SW 1271 (cell line): Measurements from ENCODE around the gene AMBRA1.

Experiments
- DNase-seq, 2 experiments: peaks; one replicate each; lab custom pipeline; 2025; lab: John Stamatoyannopoulos, UW

The AMBRA1 gene

DNA sequence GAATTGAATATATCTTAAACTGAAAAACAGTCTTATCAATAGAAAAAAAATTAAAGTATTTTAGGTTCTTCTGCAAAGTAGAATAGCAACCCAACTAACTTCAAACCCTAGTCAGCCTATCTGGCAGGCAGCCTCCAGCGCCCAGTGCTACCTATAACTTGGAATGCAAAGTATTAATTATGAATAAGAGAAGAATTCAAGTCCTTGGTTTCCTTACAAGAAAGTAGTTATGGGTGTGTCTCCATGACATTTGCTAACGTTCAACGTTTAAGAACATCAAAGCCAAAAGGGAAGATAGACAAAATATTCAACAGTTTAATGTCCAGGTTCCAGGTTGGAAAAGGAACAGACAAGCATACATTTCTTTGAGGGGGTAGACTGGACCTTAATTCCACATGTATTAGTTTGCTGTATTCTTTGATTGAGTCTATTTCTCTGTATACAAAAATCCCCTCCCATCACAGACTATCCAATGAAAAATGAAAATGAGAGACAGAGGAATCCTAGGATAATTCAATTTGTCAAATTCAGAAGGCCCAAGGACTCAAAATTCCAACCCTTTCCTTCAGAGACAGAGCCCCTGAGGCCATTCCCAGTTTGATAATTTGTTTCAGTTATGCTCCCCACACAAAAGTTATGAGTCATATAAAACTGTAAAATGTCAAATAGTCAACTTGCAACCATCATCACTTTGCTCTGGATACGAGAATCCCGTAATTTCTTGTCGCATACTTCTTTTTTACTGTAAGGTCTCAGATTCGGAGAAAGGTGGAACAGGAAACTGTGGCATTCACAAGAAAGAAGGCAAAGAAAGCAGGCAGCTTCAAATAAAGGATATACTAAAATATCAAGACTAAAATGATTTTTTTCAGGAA, 118.5 kb downstream of the AMBRA1 start:
- no peak for DNase-seq

DNA sequence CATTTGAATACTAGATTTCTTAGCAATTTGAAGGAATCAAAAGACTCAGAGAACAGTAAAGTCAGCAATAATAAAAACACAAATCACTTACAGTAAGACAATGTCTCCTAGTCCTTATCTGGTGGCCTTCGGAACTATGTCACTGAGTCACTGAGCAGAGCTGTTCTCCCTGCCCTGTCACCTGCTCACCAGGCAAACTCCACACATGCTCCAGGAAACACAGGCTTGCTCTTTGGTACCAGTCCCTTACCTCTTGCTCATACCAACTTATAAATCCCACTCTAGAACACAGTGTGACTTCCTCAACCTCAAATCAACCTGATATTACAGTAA, 121.2 kb downstream of the AMBRA1 start:
- DNase-seq: peak in 1 of 2 experiments; percentile 9

DNA sequence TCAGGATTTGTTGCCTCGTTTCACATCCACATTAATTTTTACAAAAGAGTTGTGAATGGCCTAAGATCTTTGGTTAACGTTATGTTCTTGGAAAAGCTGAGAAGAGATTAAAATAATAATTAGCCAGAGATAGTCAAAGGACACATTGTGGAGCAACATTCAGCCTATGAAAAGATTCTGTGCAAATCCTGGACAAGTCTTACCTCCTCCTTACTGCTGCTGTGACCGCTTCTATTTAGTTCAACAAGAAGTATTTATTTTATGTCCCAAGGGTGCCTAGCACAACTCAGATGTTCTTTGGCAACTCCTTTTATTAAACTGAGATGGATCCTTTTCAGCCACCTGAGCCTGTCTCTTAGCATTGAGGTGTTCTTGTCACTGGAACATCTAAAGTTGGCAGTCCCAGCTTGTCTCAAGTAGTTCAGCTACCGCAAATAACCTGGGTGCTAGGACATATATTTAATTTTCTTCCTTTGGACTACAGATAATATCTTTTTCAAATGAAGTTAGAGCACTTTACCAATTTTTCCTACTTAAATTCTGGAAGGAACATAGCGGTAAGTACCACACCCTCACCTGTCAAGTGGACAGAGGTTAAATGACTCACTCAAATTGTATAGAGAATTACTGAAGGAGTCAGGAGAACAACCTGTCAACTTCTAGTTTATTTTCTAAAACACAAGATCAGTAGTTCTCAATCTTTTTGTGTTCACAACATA, 121.7 kb downstream of the AMBRA1 start:
- DNase-seq: no peak

DNA sequence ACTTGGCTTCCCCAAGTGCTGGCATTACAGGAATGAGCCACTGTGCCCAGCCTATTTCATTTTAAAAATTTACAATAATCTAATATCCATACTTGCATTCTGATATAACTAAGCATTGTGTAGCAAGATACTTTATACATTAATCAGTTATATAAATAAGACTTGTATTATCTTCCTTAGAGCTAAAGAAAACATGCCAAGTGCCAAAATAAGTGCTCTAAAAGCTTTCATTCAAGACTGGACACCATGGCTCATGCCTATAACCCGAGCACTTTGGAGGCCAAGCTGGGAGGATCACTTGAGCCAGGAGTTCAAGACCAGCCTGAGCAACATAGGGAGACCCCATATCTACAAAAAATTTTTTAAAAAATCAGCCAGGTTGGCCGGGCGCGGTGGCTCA, 123.9 kb downstream of the AMBRA1 start:
- DNase-seq: no peak

DNA sequence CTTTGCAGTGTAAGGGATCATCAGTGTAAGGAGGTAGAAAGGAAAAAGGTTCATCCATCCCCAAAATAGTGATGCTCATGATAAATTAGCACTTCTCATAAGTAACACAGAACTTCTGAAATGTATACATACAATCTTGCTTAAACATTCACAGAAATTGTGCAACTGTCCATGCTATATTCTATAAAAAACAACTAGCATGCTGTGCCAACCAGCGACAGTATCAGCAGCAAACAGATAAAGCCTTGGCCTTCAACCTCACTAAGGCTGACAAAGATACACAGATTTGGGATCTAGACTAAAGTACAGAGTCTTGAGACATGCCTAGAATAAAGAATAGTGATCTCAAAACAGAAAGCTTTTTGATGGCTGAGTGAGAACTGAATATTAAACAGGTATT, 128.1 kb downstream of the AMBRA1 start:
- no peak for DNase-seq

DNA sequence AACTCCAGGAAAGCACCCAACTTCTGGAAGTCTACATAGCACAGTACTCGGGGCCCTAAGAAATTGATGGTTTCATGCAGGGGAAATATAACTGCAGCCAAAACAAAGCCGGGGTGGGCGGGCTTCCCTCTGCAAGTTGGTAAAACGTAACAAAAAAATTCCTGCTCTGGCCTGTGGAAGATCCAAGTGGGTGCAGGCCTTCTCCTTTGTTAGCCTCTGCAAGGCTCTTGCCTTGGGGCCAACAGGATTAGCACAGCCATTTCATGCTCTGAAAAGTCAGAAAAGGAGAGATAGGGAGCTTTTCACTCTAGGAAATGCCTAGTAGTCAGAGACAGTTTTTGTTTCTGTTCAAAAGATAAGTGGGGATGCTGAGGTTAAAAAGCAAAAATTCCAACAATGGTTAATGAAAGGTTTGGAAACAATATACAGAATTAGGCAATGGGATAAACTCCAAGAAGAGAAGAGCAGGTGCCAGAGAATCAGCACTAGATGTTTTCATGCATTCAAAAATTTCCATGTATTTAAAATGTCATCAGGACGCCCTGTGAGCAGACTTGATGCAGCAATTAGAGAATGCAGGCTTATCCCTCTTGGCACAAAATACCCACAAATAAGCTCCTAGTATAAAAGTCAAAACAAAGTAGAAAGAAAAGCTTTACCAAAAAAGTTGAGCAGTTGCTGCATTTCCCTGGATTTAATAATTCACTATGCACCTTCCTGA, 130.0 kb downstream of the AMBRA1 start:
- no peak for DNase-seq

DNA sequence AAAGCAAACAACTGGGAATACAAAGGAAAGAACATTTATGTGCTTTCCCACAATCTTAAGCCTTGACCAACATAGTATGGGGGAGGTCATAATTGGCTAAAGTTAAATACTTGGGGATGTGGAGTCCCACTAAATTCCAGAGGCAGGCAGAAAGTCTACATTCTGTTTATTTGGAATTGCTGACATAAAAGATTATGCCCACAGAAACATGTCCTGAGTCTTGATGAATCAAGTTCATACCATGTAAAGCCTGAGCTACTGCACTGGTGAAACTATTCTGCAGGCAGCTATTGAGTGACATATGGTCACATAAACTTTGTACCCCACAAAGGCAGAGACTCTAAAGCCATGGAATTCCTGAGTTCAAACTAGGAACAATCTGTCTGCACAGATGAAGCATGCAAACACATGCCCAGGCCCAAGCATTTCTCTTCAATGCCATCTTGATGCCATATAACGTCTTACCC, 132.3 kb downstream of the AMBRA1 start:
- DNase-seq: no peak

DNA sequence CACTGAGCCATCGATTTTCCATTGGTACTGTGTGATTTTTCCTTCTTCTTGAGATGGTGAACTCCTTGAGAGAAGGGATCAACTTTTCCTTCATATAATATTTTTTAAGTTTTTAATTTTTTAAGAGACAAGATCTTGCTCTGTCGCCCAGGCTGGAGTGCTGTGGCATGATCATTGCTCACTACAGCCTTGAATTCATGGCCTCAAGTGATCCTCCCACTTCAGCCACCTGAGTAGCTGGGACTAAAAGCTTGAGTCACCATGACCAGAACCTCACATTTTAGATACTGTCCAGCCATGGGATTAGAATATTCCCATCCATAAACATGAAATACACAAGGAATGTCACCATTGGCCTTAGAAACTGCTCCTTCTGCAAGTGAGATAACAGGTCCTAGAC, 135.3 kb downstream of the AMBRA1 start:
- DNase-seq: no peak

DNA sequence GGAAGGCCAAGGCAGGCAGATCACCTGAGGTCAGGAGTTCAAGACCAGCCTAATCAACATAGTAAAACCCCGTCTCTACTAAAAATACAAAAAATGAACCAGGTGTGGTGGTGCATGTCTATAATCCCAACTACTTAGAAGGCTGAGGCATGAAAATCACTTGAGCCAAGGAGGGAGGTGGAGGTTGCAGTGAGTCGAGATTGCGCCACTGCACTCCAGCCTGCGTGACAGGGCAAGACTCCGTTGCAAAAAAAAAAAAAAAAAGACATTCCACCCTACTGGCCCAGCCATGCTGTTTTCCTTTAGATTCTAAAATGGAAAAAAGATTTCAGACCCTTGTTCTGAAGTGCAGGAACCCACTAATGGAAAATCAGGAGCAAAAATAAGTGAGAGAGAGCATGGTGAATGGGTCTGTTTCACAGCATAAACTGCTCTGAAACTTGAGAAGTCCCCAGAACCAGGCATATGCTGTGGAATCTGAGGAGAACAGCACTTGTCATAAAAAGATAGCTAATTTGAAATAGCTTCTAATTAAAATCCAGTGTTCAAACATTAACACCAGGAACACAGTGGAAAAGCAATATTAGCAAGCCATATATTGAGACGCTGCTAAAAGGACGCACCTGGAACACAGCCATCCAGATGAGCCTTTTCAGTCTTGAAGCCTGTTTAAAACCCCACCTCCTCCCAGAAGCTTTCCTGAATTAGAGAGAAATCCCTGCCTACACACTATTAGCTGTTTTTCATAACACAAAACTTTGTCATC, 136.0 kb downstream of the AMBRA1 start:
- DNase-seq: no peak

DNA sequence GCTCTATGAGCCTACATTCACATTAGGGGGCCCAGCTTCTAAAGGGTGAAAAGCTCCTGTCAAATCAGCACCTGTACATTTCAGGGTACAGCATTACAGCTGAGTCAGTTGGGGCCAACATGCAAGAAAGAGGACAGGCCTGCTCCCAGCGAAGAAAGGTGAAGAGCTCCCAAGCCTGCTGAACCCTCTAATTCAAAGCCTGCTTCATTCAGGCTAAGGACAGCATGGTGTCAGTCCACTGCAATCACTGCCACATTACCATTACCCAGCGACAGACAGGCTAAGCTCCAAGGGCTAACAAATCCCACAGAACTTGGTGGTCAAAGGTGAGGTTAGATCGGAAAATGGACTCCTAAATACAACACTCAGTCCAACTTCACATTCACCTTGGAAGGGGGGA, 136.8 kb downstream of the AMBRA1 start:
- DNase-seq: no peak

DNA sequence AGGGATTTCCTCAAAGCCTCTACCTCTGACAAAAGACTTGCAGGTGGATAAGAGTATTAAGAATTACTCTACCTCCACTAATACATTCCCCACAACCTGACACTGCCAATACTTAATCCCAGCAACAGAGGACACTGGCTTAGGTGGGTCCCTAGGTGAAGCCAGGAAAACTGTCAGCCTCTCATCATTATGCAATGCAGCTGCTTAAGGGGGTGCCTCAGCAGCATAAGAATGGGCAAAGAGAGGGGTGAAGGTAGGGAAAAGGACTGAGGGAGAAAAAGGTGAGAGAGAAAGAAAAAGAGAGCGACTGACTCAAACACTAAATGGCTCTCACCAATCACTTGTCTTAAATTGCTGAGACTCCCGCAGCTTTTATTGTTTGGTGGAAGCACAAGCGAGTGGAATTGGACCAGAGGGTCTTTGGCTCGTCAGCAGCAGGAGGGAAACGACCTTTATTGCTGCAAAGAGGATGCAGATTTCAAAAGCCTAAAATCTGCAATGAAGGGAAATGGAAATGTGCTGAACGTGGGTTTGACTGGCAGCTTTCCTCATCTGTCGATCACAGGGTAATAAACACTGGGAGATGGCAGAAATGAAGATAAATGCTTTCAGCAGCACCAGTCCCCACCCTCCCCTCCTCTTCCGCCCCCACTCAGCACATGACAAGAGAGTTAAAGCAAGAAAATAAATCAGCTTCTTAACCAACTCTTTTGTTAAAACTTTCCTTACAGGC, 137.4 kb downstream of the AMBRA1 start:
- no peak for DNase-seq

DNA sequence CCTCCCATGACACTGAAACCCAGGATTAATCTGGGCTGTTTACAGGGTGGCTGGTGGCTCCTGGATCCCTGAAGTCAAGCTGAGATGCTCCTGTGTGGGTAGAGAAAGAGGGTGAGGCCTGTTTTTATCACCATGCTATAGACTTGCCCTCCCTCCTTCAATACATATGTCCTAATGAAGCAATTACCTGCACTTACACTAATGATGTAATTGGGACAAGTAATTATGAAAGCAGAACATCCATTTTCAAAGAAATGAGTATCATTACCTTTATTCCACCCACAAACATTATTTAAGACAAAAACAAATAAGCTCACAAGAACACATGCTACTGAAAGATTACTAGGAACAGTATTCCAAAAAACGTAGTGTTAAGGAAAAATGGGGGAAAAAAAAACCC, 138.0 kb downstream of the AMBRA1 start:
- no peak for DNase-seq

DNA sequence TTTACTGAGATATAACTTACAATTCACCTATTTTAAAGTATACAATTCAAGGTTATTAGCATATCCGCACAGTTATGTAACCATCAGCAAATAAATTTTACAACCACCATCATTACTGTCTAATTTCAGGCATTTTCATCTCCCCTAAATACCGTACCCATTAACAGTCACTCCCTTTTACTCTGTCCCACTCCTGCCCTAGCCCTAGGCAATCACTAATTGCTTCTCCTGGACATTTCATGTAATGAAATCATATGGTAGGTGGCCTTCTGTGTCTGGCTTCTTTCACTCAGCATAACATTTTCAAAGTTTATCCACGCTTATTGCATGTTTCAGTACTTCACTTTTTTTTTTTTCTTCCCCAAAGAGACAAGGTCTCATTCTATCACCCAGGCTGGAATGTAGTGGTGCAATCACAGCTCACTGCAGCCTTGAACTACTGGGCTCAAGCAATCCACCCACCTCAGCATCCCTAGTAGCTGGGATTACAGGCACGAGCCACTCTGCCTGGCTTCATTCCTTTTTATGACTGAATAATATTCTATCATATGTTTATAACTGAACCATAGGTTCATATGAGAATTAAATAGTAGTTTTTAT, 140.8 kb downstream of the AMBRA1 start:
- no peak for DNase-seq

DNA sequence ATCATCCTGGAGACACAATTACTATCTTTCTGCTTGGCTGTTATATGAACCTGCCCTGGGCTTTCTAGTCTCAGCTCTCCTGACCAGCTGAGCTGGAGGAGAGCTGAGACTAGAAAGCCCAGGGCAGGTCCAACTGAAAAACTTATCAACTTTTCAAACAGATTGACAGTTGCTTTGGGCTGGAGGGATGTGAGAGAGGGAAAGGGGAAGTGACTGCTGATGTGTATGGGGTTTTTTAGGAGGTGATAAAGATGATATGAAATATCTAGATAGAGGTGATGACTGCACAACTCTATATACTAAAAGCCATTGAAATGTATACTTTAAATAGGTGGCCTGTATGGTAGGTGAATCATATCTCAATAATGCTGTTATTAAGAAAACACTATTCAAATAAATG, 142.1 kb downstream of the AMBRA1 start:
- no peak for DNase-seq

DNA sequence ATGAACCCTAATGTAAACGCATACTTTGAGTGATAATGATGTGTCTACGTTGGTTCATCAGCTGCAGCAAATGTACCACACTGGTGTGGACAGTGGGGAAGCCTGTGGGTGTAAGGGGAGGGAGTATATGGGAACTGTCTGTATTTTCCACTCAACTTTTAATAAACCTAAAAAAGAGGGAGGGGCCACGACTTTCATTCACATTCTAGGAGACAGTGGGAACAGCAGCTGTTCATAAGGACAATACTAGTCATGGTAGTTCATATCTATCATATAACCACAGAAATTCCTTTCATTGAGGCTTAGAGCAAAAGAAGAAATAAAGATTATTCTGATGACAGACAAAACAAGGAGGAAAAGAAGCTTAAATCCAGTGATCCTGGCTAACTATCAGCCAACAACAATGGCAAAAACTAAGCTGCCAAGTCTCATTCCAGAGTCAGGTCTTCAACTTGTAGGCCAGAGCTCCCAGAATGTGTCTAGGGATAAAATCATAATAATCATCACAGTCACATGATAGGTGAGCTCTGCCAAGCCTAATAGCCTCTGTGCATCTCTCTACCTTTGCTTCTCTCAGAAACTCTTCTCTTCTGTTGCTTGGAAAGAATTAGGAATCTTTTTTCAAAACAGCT, 142.9 kb downstream of the AMBRA1 start:
- no peak for DNase-seq

DNA sequence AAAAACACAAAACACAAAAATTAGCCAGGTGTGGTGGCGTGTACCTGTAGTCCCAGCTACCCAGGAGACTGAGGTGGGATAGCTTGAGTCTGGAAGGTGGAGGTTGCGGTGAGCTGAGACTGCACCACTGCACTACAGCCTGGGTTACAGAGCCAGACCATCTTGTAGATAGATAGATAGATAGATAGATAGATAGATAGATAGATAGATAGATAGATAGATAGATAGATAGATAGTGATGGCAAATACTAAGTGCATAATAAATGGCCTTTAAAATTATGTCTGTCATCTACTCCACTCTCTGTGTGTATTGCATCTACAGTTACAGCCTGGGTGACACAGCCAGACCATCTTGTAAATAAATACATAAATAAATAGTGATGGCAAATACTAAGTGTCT, 146.3 kb downstream of the AMBRA1 start:
- DNase-seq: no peak

DNA sequence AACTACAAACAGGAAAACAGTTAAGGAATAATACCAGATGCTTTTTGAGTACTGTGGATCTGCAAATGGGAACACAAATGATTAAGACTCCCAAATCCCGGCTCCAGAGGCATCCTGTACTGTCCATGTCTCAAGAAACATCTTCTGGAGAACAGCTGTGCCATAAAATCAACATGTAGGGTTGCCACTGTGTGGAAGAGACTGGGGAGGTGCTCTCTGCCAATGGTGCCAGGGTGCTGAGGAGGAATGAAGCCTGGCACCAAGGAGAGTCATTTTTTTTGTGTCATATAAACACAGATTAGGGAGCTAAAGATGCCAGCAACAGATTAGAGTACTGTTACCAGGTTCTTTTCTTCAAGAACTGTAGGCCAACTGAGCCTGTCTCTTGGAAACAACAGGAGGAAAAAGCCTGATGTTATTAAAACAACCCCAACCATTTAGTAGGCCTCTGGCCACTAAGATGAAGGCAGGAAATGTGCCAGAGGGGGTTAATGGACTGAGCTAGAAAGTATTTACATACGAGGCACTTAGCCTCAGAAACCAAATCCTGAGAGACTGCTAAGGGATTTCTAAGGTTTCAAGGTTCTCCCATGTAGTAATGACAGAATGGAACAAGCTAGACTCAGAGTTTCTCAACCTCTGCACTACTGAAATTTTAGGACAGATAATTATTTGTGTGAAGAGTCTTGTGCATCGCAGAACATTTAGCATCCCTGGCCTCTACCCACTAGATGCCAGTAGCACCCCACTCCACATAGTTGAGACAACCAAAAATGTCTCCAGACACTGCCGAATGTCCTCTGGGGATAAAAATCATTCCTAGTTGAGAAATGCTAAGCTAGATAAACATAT, 147.7 kb downstream of the AMBRA1 start:
- DNase-seq: no peak

DNA sequence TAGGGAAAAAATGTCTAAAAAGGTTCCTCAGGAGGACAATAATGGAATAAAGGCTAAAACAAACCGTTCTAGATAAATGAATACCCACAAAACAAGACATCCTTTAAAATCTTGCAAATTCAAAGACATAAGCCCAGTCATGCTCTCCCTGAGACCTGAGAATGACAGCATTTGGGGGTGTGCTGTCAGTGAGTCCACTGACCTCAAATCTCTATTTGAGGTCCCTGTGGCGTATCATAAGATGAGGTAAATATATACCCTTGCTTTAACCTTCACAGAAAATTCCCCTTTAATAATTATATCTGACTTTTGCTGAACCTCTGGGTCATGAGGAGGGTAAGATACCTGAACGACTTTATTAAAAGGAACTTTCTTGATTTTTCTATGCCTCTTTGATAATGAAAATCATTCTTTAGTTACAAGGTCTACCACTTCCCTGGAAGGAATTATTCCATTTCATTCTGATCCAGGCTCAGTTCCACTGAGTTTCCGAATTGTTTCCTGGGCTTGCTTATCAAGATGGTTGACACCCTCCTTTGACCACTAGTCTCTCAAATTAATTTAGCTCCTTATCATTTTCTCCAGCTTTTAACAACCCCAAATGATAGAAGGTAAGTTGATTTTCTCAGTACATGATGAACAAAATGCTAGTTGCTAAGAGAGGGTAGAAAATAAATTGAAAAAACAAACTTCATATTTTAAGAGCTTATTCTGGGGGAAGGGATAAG, 148.5 kb downstream of the AMBRA1 start:
- DNase-seq: no peak

DNA sequence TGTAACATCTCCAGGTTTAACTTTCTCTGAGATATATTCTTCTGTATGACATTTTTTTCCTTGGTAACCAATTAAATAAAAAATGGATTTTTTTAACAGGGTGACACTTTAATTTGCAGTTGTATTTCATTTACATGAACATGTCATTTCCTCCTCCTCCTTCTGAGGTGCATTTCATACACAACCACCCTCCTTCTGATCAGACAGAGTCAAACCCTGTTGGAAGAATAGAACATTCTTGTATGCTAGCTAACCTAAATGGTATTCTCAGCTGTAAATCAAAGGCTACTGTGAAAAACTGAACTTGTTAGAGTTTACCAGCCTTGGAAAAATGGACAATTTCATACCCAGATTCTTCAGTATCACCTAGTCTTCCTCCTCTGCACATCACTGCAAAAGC, 149.5 kb downstream of the AMBRA1 start:
- no peak for DNase-seq
